HepG2 (cell line): Measurements from ENCODE around the gene CUL7. TPM values are rescaled to one million over a fixed set of nuclear protein-coding genes. Genes with fewer than 3 reads are reported as not detected.

Source experiments
- ELF1 ChIP-seq: sonication (generic); formaldehyde crosslinking; IDR thresholded peaks from 2 replicates; pipeline ENCODE4 v1.4.0; 2020; ENCODE audit warnings: missing genetic modification reagents
- ETV5 ChIP-seq: IDR thresholded peaks from 2 replicates; pipeline ENCODE4 v1.6.1; 2018; ENCODE audit warnings: missing biosample characterization, missing genetic modification reagents, inconsistent platforms, borderline replicate concordance
- FIP1L1 ChIP-seq: fragments of 200-400 bp; formaldehyde crosslinking; IDR thresholded peaks from 2 replicates; pipeline ENCODE4 v1.6.1; 2018; ENCODE audit warnings: low read depth, mild to moderate bottlenecking, low read length, moderate library complexity, borderline replicate concordance; ENCODE audit not compliant: insufficient read depth
- FLYWCH1 ChIP-seq: sonication (generic); formaldehyde crosslinking; IDR thresholded peaks from 2 replicates; pipeline ENCODE4 v1.8.1; 2023; ENCODE audit warnings: mild to moderate bottlenecking, missing genetic modification reagents
- FOXM1 ChIP-seq: sonication (generic); formaldehyde crosslinking; IDR thresholded peaks from 2 replicates; pipeline ENCODE4 v1.5.0; 2020; ENCODE audit warnings: missing genetic modification reagents
- KMT2A ChIP-seq: sonication (generic); formaldehyde crosslinking; IDR thresholded peaks from 2 replicates; pipeline ENCODE4 v1.4.0; 2020; ENCODE audit warnings: missing genetic modification reagents
- MEIS2 ChIP-seq: sonication (generic); formaldehyde crosslinking; IDR thresholded peaks from 2 replicates; pipeline ENCODE4 v1.9.0; 2021; ENCODE audit warnings: mild to moderate bottlenecking, missing genetic modification reagents
- PHF20 ChIP-seq: sonication (generic); formaldehyde crosslinking; IDR thresholded peaks from 2 replicates; pipeline ENCODE4 v1.5.0; 2020; ENCODE audit warnings: mild to moderate bottlenecking, missing genetic modification reagents
- REPIN1 ChIP-seq: sonication (generic); formaldehyde crosslinking; IDR thresholded peaks from 2 replicates; pipeline ENCODE4 v1.8.0; 2022; ENCODE audit warnings: missing genetic modification reagents, low read depth, mild to moderate bottlenecking, borderline replicate concordance
- SAFB2 ChIP-seq: sonication (generic); formaldehyde crosslinking; IDR thresholded peaks from 2 replicates; pipeline ENCODE4 v1.5.1; 2020; ENCODE audit warnings: missing genetic modification reagents, low read depth, mild to moderate bottlenecking, borderline replicate concordance
- SALL1 ChIP-seq: sonication (generic); formaldehyde crosslinking; IDR thresholded peaks from 2 replicates; pipeline ENCODE4 v1.8.0; 2022; ENCODE audit warnings: mild to moderate bottlenecking, missing genetic modification reagents
- SMAD3 ChIP-seq: sonication (generic); formaldehyde crosslinking; IDR thresholded peaks from 2 replicates; pipeline ENCODE4 v1.4.0; 2020; ENCODE audit warnings: missing genetic modification reagents
- ZNF121 ChIP-seq: sonication (generic); formaldehyde crosslinking; IDR thresholded peaks from 2 replicates; pipeline ENCODE4 v1.5.0; 2020; ENCODE audit warnings: mild to moderate bottlenecking, missing genetic modification reagents
- ZNF230 ChIP-seq: sonication (generic); formaldehyde crosslinking; IDR thresholded peaks from 2 replicates; pipeline ENCODE4 v1.4.0; 2020; ENCODE audit warnings: mild to moderate bottlenecking, missing genetic modification reagents
- ZNF24 ChIP-seq: fragments of 450-650 bp; IDR thresholded peaks from 2 replicates; pipeline ENCODE4 v1.6.1; 2017; ENCODE audit warnings: antibody characterized with exemption, mild to moderate bottlenecking
- ZNF317 ChIP-seq: sonication (generic); formaldehyde crosslinking; IDR thresholded peaks from 2 replicates; pipeline ENCODE4 v1.5.0; 2020; ENCODE audit warnings: mild to moderate bottlenecking, missing genetic modification reagents
- ZNF335 ChIP-seq: sonication (generic); formaldehyde crosslinking; IDR thresholded peaks from 2 replicates; pipeline ENCODE4 v1.4.0; 2020; ENCODE audit warnings: missing genetic modification reagents
- ZNF7 ChIP-seq: IDR thresholded peaks from 2 replicates; pipeline ENCODE4 v1.6.1; 2016; ENCODE audit warnings: missing biosample characterization, missing genetic modification reagents
- ZNF883 ChIP-seq: sonication (generic); formaldehyde crosslinking; IDR thresholded peaks from 2 replicates; pipeline ENCODE4 v1.5.1; 2020; ENCODE audit warnings: mild to moderate bottlenecking, missing genetic modification reagents; ENCODE audit errors: not compliant biosample characterization
- polyA plus RNA-seq, 8 experiments: library from polyadenylated mRNA; depleted of rRNA in 3 of 8; stranded (reverse) in 7 of 8; unstranded in 1 of 8; fragments of >200 nt; fragmentation: Illumina TruSeq in 4 of 8; extraction: Trizol in 4 of 8; gene quantifications; 2 replicates each; pipeline versions ENCODE4 v1.2.1 to v1.2.3, GENCODE V29; 2011 to 2016; ENCODE audit warnings: low read depth in 4 of 8, missing spikeins in 1 of 8, mixed read lengths in 1 of 8; ENCODE audit not compliant: insufficient read depth in 1 of 8
- total RNA-seq, 5 experiments: library from RNA; depleted of rRNA; stranded (reverse); fragments of >200 nt; fragmentation: Illumina TruSeq; extraction: Trizol; gene quantifications; 2 replicates each; pipeline ENCODE4 v1.2.3, GENCODE V29; 2016; ENCODE audit warnings: low read depth in 1 of 5
- TF ChIP-seq, protein P1 (sequence below): sonication (generic); formaldehyde crosslinking; IDR thresholded peaks from 2 replicates; pipeline ENCODE4 v1.4.0; 2020; ENCODE audit warnings: missing genetic modification reagents
- TF ChIP-seq, protein P2 (sequence below): sonication (generic); formaldehyde crosslinking; IDR thresholded peaks from 2 replicates; pipeline ENCODE4 v1.4.0; 2020; ENCODE audit warnings: missing genetic modification reagents, borderline replicate concordance
- TF ChIP-seq, protein P3 (sequence below): IDR thresholded peaks from 2 replicates; pipeline ENCODE4 v1.4.0; 2020; ENCODE audit warnings: mild to moderate bottlenecking, missing genetic modification reagents
- TF ChIP-seq, protein P4 (sequence below): sonication (generic); formaldehyde crosslinking; IDR thresholded peaks from 2 replicates; pipeline ENCODE4 v1.5.1; 2020; ENCODE audit warnings: mild to moderate bottlenecking, moderate library complexity, missing genetic modification reagents

The CUL7 gene
- total and polyA plus RNA-seq, 2 of the 13 experiments (the other 11 are each of a cell fraction or from before 2014, with no cell fraction given): 32.0 to 60.7 TPM

DNA sequence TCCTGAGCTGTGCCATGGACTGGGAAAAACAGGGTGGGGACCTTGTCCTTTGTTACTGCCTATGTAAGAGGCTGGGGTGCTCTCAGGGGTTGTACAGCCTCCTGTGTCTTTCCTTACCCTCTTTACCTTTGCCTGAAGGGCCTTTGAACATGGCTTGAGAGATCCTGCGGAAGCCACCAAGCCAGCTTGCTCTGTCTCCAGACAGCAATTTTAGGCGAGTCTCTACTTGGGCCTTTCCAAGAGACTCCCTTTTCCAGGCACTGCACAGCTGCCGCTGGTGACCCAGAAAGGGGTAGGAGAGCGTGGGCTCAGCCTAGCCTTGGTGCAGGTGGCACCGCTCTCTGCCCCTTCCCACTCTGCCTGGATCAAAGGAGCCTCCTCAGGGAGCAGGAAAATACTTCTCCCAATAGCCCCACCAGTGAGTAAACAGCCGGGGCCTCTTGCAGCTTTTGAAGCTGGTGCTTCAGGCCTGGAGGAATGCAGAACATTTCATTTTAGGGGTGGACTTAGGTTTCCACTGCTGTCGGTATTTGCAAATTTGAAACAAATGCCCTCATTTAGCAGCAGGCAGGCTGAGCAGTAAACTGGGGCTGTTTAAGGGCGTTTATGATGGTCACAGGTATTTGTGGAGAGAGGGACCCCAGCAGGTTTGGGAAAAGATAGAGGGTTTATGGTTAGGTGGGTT, 36.4 kb upstream of the CUL7 start (continued):
- TF ChIP-seq, protein P1, sequence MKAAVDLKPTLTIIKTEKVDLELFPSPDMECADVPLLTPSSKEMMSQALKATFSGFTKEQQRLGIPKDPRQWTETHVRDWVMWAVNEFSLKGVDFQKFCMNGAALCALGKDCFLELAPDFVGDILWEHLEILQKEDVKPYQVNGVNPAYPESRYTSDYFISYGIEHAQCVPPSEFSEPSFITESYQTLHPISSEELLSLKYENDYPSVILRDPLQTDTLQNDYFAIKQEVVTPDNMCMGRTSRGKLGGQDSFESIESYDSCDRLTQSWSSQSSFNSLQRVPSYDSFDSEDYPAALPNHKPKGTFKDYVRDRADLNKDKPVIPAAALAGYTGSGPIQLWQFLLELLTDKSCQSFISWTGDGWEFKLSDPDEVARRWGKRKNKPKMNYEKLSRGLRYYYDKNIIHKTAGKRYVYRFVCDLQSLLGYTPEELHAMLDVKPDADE: no peak
- TF ChIP-seq ZNF317 (CRISPR knock-in tag) (no peak), PHF20 (CRISPR knock-in tag) (no peak), SALL1 (CRISPR knock-in tag) (peak; percentile 91), KMT2A (CRISPR knock-in tag) (peak; percentile 83), ZNF230 (CRISPR knock-in tag) (no peak), ZNF7 (CRISPR knock-in tag) (no peak), ZNF24 (no peak), FOXM1 (CRISPR knock-in tag) (no peak), ZNF121 (CRISPR knock-in tag) (peak; percentile 9; the same call in 1 of the 2 replicates), ETV5 (peak; percentile 78; the same call in 1 of the 2 replicates), ZNF883 (CRISPR knock-in tag) (no peak), MEIS2 (no peak), SAFB2 (CRISPR knock-in tag) (no peak), FIP1L1 (no peak), FLYWCH1 (CRISPR knock-in tag) (no peak), ELF1 (peak; percentile 56; the same call in 1 of the 2 replicates), SMAD3 (CRISPR knock-in tag) (no peak), REPIN1 (peak; percentile 77; the same call in 1 of the 2 replicates), ZNF335 (no peak)
- TF ChIP-seq, protein P2, sequence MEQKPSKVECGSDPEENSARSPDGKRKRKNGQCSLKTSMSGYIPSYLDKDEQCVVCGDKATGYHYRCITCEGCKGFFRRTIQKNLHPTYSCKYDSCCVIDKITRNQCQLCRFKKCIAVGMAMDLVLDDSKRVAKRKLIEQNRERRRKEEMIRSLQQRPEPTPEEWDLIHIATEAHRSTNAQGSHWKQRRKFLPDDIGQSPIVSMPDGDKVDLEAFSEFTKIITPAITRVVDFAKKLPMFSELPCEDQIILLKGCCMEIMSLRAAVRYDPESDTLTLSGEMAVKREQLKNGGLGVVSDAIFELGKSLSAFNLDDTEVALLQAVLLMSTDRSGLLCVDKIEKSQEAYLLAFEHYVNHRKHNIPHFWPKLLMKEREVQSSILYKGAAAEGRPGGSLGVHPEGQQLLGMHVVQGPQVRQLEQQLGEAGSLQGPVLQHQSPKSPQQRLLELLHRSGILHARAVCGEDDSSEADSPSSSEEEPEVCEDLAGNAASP (CRISPR knock-in tag): peak; percentile 61; the same call in 1 of the 2 replicates
- TF ChIP-seq, protein P3, sequence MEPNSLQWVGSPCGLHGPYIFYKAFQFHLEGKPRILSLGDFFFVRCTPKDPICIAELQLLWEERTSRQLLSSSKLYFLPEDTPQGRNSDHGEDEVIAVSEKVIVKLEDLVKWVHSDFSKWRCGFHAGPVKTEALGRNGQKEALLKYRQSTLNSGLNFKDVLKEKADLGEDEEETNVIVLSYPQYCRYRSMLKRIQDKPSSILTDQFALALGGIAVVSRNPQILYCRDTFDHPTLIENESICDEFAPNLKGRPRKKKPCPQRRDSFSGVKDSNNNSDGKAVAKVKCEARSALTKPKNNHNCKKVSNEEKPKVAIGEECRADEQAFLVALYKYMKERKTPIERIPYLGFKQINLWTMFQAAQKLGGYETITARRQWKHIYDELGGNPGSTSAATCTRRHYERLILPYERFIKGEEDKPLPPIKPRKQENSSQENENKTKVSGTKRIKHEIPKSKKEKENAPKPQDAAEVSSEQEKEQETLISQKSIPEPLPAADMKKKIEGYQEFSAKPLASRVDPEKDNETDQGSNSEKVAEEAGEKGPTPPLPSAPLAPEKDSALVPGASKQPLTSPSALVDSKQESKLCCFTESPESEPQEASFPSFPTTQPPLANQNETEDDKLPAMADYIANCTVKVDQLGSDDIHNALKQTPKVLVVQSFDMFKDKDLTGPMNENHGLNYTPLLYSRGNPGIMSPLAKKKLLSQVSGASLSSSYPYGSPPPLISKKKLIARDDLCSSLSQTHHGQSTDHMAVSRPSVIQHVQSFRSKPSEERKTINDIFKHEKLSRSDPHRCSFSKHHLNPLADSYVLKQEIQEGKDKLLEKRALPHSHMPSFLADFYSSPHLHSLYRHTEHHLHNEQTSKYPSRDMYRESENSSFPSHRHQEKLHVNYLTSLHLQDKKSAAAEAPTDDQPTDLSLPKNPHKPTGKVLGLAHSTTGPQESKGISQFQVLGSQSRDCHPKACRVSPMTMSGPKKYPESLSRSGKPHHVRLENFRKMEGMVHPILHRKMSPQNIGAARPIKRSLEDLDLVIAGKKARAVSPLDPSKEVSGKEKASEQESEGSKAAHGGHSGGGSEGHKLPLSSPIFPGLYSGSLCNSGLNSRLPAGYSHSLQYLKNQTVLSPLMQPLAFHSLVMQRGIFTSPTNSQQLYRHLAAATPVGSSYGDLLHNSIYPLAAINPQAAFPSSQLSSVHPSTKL (CRISPR knock-in tag): peak; percentile 94
- TF ChIP-seq, protein P4, sequence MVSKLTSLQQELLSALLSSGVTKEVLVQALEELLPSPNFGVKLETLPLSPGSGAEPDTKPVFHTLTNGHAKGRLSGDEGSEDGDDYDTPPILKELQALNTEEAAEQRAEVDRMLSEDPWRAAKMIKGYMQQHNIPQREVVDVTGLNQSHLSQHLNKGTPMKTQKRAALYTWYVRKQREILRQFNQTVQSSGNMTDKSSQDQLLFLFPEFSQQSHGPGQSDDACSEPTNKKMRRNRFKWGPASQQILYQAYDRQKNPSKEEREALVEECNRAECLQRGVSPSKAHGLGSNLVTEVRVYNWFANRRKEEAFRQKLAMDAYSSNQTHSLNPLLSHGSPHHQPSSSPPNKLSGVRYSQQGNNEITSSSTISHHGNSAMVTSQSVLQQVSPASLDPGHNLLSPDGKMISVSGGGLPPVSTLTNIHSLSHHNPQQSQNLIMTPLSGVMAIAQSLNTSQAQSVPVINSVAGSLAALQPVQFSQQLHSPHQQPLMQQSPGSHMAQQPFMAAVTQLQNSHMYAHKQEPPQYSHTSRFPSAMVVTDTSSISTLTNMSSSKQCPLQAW (CRISPR knock-in tag): peak; percentile 56; the same call in 1 of the 2 replicates
